Natural killer cell (primary cell): Measurements from ENCODE around the gene KLK12. TPM values are rescaled to one million over a fixed set of nuclear protein-coding genes. Genes with fewer than 3 reads are reported as not detected.

Experiments used
- ATAC-seq, 3 donors: fragments of 150-1000 bp in 2 of 3; fragments of 200-7000 bp in 1 of 3; cut with Tn5 transposase; 1 replicate in 1 of 3; 2 replicates in 2 of 3; pipeline ENCODE4 v1.10.0; 2021; ENCODE audit warnings: mild to moderate bottlenecking in 2 of 3, moderate library complexity in 2 of 3
- DNase-seq, 2 donors: peaks; one replicate each; pipeline versions ENCODE4 v3.0.0 to v3.0.0-alpha.2; 2013 to 2021; ENCODE audit warnings: mixed read lengths in 1 of 2
- H3K27ac ChIP-seq: one replicate; pipeline ENCODE4 v1.5.1; 2013; ENCODE audit warnings: mild to moderate bottlenecking, low read length
- H3K27me3 ChIP-seq: one replicate; pipeline ENCODE4 v1.6.1; 2013; ENCODE audit warnings: low read length; ENCODE audit not compliant: control insufficient read depth, insufficient read depth
- H3K36me3 ChIP-seq: one replicate; pipeline ENCODE4 v1.6.1; 2013; ENCODE audit warnings: low read length; ENCODE audit not compliant: control insufficient read depth, insufficient read depth
- H3K4me1 ChIP-seq: one replicate; pipeline ENCODE4 v1.6.1; 2013; ENCODE audit warnings: low read length; ENCODE audit not compliant: control insufficient read depth, insufficient read depth
- H3K4me3 ChIP-seq: one replicate; pipeline ENCODE4 v1.5.1; 2013; ENCODE audit warnings: low read length
- H3K9me3 ChIP-seq: one replicate; pipeline ENCODE4 v1.6.1; 2013; ENCODE audit warnings: low read length; ENCODE audit not compliant: control insufficient read depth, insufficient read depth
- H3K27ac Mint-ChIP-seq, 2 donors: one replicate each; pipeline ENCODE4 v1.8.0; 2022; ENCODE audit warnings: mild to moderate bottlenecking in 2 of 2, mixed read lengths in 2 of 2, moderate library complexity in 1 of 2
- H3K27me3 Mint-ChIP-seq, 2 donors: one replicate each; pipeline ENCODE4 v1.8.0; 2022; ENCODE audit warnings: low read depth in 2 of 2, mixed read lengths in 2 of 2
- H3K36me3 Mint-ChIP-seq: one replicate; pipeline ENCODE4 v1.8.0; 2022; ENCODE audit warnings: mixed read lengths
- H3K4me1 Mint-ChIP-seq, 2 donors: one replicate each; pipeline ENCODE4 v1.8.0; 2022; ENCODE audit warnings: mixed read lengths in 2 of 2
- H3K4me3 Mint-ChIP-seq: one replicate; pipeline ENCODE4 v1.8.0; 2022; ENCODE audit warnings: mild to moderate bottlenecking, moderate library complexity, mixed read lengths
- H3K9me3 Mint-ChIP-seq, 2 donors: one replicate each; pipeline ENCODE4 v1.8.0; 2022; ENCODE audit warnings: mixed read lengths in 2 of 2
- WGBS: methylation state at CpG from one replicate; pipeline ENCODE4 v1.1.7; 2013; ENCODE audit warnings: missing lambda C conversion rate; ENCODE audit not compliant: insufficient coverage; 5-methylcytosine and 5-hydroxymethylcytosine counted together
- intact Hi-C: fragments of 100-400 bp; cut with micrococcal nuclease; formaldehyde crosslinking; loops from one replicate; pipeline ENCODE4 v1.14.2; 2022
- total RNA-seq, 4 donors: library from RNA; stranded (reverse); fragments of 120-200 nt in 1 of 4; gene quantifications; one replicate each; pipeline versions ENCODE4 v1.2.3 to v1.2.4, GENCODE V29; 2013 to 2022
- TF ChIP-seq, protein P1 (sequence below): fragments of 200-600 bp; IDR thresholded peaks from one replicate; pipeline ENCODE4 v1.8.0; 2022; ENCODE audit warnings: antibody characterized with exemption

Gene KLK12
- total RNA-seq, 3 donors from 2014 or later (not counting 1 experiment from before 2014, with no cell fraction given), result not detected

DNA sequence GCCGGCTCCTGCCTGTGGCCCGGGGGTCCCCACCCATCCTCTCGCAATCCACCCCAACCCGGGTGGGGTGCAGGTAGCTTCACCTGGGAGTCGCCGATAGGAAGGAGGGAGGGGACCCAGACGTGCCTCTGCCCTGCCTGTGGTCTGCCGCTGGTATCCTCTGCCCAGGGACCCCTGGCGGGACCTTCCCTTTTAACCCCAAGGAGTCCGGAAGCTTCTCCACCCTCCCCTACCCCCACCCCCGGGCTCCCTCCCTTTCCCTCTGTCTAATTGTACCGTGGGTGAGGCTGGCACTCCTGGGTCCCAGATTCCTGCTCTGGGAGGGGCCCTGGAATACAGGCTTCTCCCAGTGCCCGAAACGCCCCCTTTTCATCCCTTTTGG, 15.3 kb downstream of the KLK12 start, which contains the start of gene KLK10:
TSS of gene KLK10 (minus strand) at position 166 of the 382 bp plus-strand sequence. CDS start 579 bp downstream, outside the sequence.
- H3K4me1 ChIP-seq, result peaks cover 28% of the 10 kb centered on the region
- TF ChIP-seq, protein P1, sequence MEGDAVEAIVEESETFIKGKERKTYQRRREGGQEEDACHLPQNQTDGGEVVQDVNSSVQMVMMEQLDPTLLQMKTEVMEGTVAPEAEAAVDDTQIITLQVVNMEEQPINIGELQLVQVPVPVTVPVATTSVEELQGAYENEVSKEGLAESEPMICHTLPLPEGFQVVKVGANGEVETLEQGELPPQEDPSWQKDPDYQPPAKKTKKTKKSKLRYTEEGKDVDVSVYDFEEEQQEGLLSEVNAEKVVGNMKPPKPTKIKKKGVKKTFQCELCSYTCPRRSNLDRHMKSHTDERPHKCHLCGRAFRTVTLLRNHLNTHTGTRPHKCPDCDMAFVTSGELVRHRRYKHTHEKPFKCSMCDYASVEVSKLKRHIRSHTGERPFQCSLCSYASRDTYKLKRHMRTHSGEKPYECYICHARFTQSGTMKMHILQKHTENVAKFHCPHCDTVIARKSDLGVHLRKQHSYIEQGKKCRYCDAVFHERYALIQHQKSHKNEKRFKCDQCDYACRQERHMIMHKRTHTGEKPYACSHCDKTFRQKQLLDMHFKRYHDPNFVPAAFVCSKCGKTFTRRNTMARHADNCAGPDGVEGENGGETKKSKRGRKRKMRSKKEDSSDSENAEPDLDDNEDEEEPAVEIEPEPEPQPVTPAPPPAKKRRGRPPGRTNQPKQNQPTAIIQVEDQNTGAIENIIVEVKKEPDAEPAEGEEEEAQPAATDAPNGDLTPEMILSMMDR, result no peak
- H3K27ac ChIP-seq, result no peak within 1 kb of the TSS
- Mint-ChIP-seq H3K4me1 (peaks cover 17 to 23% of the 10 kb centered on the region in 2 donors), H3K27me3 (peaks cover 44 to 49% of the 10 kb centered on the region in 2 donors), H3K36me3 (no peaks in the 10 kb centered on the region), H3K9me3 (no peaks in the 10 kb centered on the region), H3K4me3 (peak within 1 kb of the TSS; percentile 85), H3K27ac (no peak within 1 kb of the TSS)
- ATAC-seq (no peak), DNase-seq (no peak)
- WGBS, result 8% methylated on average over 12 of the region's 14 CpGs
- H3K27me3 ChIP-seq, result peaks cover 26% of the 10 kb centered on the region
- H3K9me3 ChIP-seq, result no peaks in the 10 kb centered on the region
- intact Hi-C loops, result no loop called here
- H3K36me3 ChIP-seq, result no peaks in the 10 kb centered on the region
- no peak within 1 kb of the TSS for H3K4me3 ChIP-seq

DNA sequence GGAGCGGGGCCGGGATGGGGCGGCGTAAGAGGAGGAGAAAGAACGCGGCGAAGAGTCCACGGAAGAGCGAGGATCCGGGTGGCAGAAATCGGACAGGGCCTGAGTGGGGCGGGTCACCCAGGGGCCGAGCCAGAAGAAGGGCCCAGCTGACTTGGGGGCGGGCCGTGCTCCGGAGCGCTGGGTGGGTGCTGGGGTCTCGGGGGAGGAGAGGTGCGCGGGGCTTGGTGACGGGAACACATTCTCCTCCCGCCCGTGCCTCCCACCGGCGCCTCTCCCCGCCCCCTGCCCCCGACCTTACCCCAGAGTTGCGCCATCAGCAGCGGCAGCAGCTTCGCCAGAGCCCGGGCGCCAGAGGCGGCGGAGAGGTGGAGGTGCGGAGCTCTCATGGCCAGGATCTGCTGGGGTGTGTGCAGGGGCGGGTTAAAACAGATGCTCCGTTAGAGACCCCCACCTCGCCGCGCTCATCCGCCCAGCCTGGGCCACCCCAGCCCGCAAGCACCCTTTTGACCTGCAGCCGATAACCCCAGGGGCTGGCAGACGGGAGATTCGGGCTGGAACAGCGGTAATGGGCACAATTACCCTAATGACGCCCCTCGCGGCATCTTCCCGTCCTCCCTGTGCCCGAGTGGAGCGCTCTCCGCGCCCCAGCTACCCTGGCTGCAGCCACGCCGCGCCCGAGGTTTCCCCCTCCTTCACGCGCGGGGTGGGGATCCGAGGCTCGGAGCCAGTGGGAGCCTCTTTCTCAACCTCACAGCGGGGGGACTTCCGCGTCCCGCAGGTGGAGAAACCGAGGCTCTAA, 15.9 kb downstream of the KLK12 start:
- ATAC-seq (peak in 2 of 3 donors; percentile 29 to 39), DNase-seq (no peak)
- TF ChIP-seq, protein P1, result no peak
- Histone ChIP-seq H3K27ac (no peak overlapping the region), H3K36me3 (no peaks in the 10 kb centered on the region), H3K27me3 (peaks cover 25% of the 10 kb centered on the region), H3K4me1 (peaks cover 28% of the 10 kb centered on the region), H3K9me3 (no peaks in the 10 kb centered on the region), H3K4me3 (no peak overlapping the region)
- Mint-ChIP-seq H3K36me3 (no peaks in the 10 kb centered on the region), H3K4me1 (peaks cover 17 to 23% of the 10 kb centered on the region in 2 donors), H3K27me3 (peaks cover 50 to 54% of the 10 kb centered on the region in 2 donors), H3K9me3 (no peaks in the 10 kb centered on the region), H3K4me3 (peak overlapping the region; percentile 85), H3K27ac (no peak overlapping the region)
- 3% methylated on average over 63 of the region's 68 CpGs for WGBS
- intact Hi-C loops, result no loop called here

DNA sequence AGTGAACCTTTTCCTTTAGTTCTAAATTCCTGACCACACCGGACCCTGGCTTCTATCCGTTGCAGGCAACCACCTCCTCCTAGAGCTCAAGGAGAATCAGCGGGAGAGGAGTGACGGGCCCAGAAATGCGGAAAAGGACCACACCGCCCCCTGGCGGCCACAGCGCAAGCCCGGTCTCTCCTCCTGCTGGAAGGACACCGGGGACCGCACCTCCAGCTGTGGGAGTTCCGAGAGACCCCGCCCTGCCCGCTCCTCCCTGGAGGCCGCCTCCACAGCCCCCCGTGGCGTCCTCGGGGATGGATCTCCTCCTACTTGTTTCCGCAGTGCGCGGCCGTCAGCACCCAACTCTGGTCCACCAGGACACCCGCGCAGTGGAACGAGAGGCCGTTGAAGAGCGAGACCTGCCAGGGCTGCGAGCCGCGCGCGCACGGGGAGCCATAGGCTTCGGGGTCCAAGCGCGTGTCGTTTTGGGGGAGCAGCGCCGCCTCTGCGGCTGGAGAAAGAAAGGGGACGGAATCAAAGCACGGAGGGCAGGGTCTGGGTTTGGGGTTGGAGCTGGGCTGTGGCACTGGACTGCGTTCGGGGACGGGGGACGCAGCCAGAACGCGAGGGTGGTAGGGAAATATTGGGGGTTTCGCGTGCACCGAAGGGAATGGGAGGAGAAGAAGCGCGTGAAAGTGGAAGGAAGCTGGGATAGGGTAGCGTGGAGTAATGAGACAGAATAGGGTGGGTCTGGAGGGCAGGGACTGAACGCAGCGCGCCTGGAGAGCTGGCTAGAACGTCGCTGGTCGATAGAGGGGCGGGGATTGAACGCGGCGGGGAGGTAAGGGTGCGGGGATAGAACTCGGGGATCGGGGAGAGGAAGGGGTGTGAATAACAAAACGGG, 17.8 kb downstream of the KLK12 start:
- Mint-ChIP-seq H3K4me1 (peaks cover 17 to 23% of the 10 kb centered on the region in 2 donors), H3K27me3 (peaks cover 46 to 63% of the 10 kb centered on the region in 2 donors), H3K9me3 (no peaks in the 10 kb centered on the region), H3K4me3 (peak overlapping the region; percentile 74), H3K27ac (no peak overlapping the region), H3K36me3 (no peaks in the 10 kb centered on the region)
- H3K4me1 ChIP-seq, result peaks cover 28% of the 10 kb centered on the region
- peak; percentile 39 to 64 for DNase-seq
- WGBS, result 4% methylated on average over 68 of the region's 68 CpGs
- H3K27me3 ChIP-seq, result peaks cover 24% of the 10 kb centered on the region
- TF ChIP-seq, protein P1, result peak; percentile 74
- ATAC-seq, result peak in 2 of 3 donors; percentile 29 to 58
- H3K36me3 ChIP-seq, result no peaks in the 10 kb centered on the region
- H3K27ac ChIP-seq, result no peak overlapping the region
- H3K4me3 ChIP-seq, result no peak overlapping the region
- H3K9me3 ChIP-seq, result no peaks in the 10 kb centered on the region
- intact Hi-C loops, result no loop called here
